NCI-H128 (cell line): ENCODE data around the gene TFPI.

Experiments
- DNase-seq: peaks from one replicate; lab custom pipeline; 2025; ENCODE audit not compliant: unreplicated experiment; lab: John Stamatoyannopoulos, UW

The TFPI gene

DNA sequence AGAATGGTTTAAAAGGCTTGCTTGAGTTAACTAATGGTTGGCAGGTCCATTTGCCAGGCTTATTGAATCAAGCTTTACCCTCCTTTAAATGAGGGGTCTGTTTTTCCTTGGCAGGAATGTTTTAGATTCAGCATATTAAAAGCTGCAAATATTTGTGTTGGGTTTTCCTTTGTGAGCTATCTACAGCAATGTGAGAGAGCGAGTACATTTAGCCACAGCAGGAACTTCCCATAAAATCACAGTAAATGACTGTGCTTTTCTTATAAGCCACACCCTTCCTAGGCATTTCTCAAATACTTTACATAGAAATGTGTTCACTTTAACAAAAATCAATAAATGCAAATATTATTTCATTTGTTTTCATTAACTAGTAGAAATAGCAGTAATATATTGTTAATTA, 130.1 kb downstream of the TFPI start:
- no peak for DNase-seq

DNA sequence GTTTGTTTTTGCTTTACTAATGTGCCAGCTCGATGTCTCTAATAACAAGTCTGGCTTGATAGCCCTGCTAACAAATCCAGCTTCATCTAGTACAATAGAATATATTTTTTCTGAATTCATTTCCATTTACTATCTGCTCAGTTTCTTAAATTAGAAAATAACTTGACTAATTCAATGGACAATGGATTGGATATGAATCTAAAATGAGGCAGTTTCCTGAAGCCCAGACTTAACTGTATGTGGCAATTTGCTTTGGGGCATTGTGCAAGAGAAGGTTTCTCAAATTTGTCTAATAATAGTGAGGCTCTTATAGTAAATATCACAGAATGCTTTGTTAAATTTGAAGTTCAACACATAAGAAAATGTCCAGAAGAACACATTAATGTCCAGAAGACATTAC, 132.0 kb downstream of the TFPI start:
- DNase-seq, result no peak

DNA sequence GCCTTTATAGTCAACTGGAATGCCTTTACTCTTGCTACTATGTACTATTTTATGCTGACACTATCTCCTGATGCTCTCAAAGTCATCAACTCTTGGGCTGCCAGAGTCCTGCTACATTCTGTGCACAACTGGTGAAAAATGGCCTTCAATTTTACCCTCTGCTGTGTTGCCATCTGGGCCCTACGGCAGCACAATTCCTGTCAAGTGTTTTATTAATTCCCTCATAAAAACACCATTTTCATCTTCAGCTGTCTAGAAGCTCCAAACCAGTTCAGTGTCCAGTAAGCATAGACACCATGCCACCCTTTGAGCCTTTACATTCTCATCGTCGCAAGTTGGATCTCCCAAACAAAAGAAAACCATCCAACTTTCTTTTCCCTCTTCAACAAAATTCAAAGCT, 132.7 kb downstream of the TFPI start:
- DNase-seq, result no peak

DNA sequence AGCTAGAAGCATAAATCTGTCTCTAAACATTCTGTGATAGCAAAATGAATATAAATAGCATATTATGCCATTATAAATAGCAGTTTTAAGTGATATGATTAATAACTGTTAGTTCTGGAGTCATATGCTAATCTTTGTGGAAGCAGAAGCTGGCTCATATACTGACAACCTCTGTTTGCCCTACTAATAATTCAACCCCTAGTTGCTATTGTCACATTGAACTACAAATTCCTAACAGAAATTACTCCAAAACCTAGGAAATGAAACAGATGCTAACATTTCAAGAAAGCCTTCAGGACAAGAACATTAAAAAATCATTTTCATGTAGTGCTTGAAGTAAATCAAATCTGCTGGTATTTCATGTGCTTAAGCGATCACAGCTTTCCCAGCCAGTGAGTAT, 134.4 kb downstream of the TFPI start:
- no peak for DNase-seq

DNA sequence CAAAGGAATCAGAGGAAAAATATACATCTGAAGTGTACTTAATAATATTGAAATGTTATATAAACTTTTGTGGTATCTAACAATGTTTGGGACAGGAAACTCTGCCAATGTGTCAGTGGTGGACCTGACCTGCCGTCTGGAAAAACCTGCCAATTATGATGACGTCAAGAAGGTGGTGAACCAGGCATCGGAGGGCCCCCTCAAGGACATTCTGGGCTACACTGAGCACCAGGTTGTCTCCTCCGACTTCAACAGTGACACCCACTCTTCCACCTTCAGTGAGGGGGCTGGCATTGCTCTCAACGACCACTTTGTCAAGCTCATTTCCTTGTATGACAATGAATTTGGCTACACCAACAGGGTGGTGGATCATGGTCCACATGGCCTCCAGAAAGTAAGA, 138.8 kb downstream of the TFPI start:
- no peak for DNase-seq
